Activated naive CD8-positive, alpha-beta T cell treated with anti-CD3 and anti-CD28 coated beads for 36 hours (primary cell): Measurements from ENCODE around the gene GSTA1. TPM values are rescaled to one million over a fixed set of nuclear protein-coding genes. Genes with fewer than 3 reads are reported as not detected.
"Not testable (repeated sequence)": the region's sequence is repeated elsewhere in the genome, so short reads cannot be mapped to it uniquely, and the experiment has no call there.

Source experiments
- DNase-seq: peaks from one replicate; pipeline ENCODE4 v3.0.0; 2021
- H3K27ac Mint-ChIP-seq: one replicate; pipeline ENCODE4 v1.8.0; 2022; ENCODE audit warnings: mild to moderate bottlenecking, moderate library complexity, mixed read lengths
- H3K27me3 Mint-ChIP-seq: one replicate; pipeline ENCODE4 v1.8.0; 2022; ENCODE audit warnings: mild to moderate bottlenecking, mixed read lengths
- H3K36me3 Mint-ChIP-seq: one replicate; pipeline ENCODE4 v1.8.0; 2021; ENCODE audit warnings: mild to moderate bottlenecking, mixed read lengths
- H3K4me1 Mint-ChIP-seq: one replicate; pipeline ENCODE4 v1.8.0; 2021; ENCODE audit warnings: mixed read lengths
- H3K4me3 Mint-ChIP-seq: one replicate; pipeline ENCODE4 v1.8.0; 2022; ENCODE audit warnings: mild to moderate bottlenecking, moderate library complexity, mixed read lengths
- H3K9me3 Mint-ChIP-seq: one replicate; pipeline ENCODE4 v1.8.0; 2022; ENCODE audit warnings: mixed read lengths
- total RNA-seq, 2 experiments: library from RNA; stranded (reverse); gene quantifications; one replicate each; pipeline ENCODE4 v1.2.3, GENCODE V29; 2021

Gene GSTA1
- total RNA-seq, 2 experiments from 2014 or later = not detected

DNA sequence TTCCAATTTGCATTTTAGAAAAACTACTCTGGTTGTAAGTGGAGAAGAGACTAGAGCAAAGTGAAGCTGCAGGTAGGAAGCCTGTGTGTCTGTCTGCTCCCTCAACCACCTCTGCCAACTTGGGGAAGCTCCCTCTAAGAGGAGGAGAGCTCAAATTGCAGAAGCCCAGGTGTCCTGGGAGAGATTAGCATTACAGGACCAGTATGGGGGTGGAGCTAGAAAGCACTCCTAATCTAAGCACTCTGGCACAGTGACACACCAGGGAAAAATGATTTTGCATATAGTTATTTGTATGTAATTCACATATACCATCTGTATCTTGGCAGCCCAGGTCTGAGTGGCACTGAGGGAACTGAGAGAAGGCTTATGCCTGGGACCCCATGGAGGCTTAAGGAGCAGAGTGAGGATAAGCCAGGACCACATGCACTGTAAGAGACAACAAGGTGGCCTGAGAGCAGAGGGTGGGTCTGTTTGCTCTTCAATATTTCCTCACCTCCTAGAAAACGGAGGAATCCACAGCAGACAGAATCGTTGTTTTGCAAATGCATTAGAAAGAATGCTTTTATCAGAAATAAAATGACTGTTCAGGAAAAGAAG, 54.0 kb downstream of the GSTA1 start:
- H3K27me3 Mint-ChIP-seq = peaks cover 14% of the 10 kb centered on the region

DNA sequence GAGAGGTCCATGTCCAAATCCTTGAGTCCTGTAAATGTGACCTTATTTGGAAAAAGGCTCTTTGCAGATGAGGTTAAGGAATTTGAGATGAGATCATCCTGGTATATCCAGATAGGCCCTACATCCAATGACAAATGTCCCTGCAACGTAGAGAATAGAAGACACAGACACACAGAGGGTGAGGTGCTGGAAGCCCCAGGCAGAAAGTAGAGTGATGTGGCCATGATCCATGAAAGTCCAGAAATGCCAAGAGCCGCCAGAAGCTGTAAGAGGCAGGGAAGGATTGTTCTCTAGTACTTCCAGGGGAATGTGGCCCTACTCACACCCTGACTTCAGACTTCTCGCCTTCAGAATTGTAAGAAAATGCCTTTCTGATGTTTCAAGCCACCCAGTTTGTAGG, 56.3 kb downstream of the GSTA1 start:
- H3K27me3 Mint-ChIP-seq = peaks cover 13% of the 10 kb centered on the region
- not testable (repeated sequence) for H3K4me3 Mint-ChIP-seq, H3K9me3 Mint-ChIP-seq, H3K27ac Mint-ChIP-seq, DNase-seq, H3K36me3 Mint-ChIP-seq, H3K4me1 Mint-ChIP-seq

More for the DNA sequence above, 54.0 kb downstream of the GSTA1 start:
- no peak for DNase-seq
- no peak overlapping the region for H3K4me3 Mint-ChIP-seq
- no peaks in the 10 kb centered on the region for H3K4me1 Mint-ChIP-seq
- H3K27ac Mint-ChIP-seq = no peak overlapping the region
- no peaks in the 10 kb centered on the region for H3K36me3 Mint-ChIP-seq
- H3K9me3 Mint-ChIP-seq = no peaks in the 10 kb centered on the region

DNA sequence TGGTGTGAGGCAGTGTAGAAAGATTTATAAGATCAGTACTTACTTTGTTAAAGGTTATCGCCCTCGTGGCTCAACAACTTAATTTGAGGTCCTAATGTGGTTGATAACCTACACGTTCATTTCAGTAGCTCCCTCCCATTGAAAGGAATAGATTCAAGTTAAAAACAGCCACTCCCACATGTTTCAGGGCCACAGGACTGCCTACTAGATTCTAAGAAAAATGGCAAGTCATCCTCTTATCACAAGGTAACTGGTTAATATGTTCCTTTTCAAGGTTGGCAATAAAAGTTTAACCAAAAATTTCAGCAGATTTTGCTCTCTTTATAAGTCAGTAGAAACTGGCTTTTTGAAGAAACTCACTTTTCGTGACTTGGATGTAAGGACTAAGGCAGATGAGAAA, 57.4 kb downstream of the GSTA1 start:
- Mint-ChIP-seq H3K4me1 (no peaks in the 10 kb centered on the region), H3K4me3 (no peak overlapping the region), H3K27ac (no peak overlapping the region), H3K9me3 (no peaks in the 10 kb centered on the region), H3K36me3 (no peaks in the 10 kb centered on the region), H3K27me3 (peaks cover 7% of the 10 kb centered on the region)
- no peak for DNase-seq

DNA sequence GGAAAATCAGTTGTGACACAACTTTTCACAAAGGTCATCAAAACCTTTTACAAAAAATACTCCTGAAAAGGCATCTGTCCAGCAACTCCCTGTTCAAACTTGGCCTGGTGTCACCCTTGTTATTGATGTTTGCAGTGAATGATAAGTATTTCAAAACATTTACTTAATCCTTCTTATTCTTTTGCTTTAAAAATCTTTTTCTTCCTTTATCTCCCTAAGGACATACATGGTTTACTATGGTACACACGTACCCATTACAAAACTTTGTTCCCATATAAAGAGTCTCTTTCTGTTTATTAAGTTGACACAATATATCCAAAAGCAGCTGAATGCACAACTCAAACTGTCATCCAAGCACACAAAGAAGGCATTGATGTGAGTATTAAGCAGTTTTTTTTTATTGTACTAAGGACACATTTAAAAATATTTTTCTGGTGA, 57.8 kb downstream of the GSTA1 start:
- DNase-seq = no peak
- Mint-ChIP-seq H3K36me3 (no peaks in the 10 kb centered on the region), H3K9me3 (peaks cover under 1% of the 10 kb centered on the region), H3K4me3 (no peak overlapping the region), H3K4me1 (no peaks in the 10 kb centered on the region), H3K27ac (no peak overlapping the region), H3K27me3 (peaks cover 7% of the 10 kb centered on the region)

DNA sequence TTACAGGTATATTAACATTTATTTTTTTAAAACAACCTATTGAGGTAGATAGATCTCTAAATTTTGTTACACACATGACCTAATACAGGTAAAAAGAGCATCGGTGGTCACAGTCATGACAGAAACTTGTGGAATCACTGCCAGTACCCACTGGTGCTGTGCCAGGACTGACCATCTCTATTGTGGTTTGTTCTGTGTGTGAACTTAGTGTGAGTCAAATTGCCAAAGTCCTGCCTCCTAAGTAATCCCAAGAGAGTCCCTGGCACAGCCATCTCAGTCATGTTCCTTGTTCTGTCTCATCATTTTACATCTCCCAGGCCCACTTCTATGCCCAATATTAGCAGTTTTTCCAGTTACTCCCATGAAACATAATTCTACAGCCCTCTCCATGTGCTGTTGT, 61.7 kb downstream of the GSTA1 start:
- H3K27me3 Mint-ChIP-seq = peaks cover 7% of the 10 kb centered on the region

More for the DNA sequence above, 61.7 kb downstream of the GSTA1 start:
- no peaks in the 10 kb centered on the region for H3K36me3 Mint-ChIP-seq
- H3K27ac Mint-ChIP-seq = no peak overlapping the region
- no peaks in the 10 kb centered on the region for H3K4me1 Mint-ChIP-seq
- no peak for DNase-seq
- H3K9me3 Mint-ChIP-seq = peaks cover 4% of the 10 kb centered on the region
- no peak overlapping the region for H3K4me3 Mint-ChIP-seq

Other genes starting within 250 kb of the GSTA1 start
- 1 to 10 TPM; 1.6 to 2.0 TPM for gene TRAM2, start 226.8 kb downstream of the GSTA1 start, total RNA-seq
- 10 to 100 TPM; 19.0 to 19.6 TPM for gene TMEM14A, start 132.7 kb downstream of the GSTA1 start, total RNA-seq
- not detected for gene GSTA2, start 40.3 kb downstream of the GSTA1 start, total RNA-seq
- gene GSTA5, start 37.0 kb upstream of the GSTA1 start, total RNA-seq = not detected
- gene GSTA3, start 105.9 kb upstream of the GSTA1 start, total RNA-seq = not detected
- gene GSTA4, start 191.5 kb upstream of the GSTA1 start, total RNA-seq = 1 to 10 TPM; 8.4 to 8.5 TPM